SK-N-SH (cell line): ENCODE measurements around the gene BAZ1B. TPM values are rescaled to one million over a fixed set of nuclear protein-coding genes. Genes with fewer than 3 reads are reported as not detected.

ENCODE experiments used
- CTCF ChIA-PET: fragments of 300-600, 350-600 bp; formaldehyde crosslinking; extraction: SDS; loops from one replicate; lab custom pipeline; 2021; lab: Yijun Ruan, JAX
- POLR2A ChIA-PET: fragments of 350-600 bp; sonication (Branson Sonifier 250); formaldehyde crosslinking; extraction: SDS; loops from one replicate; lab custom pipeline; 2020; ENCODE audit warnings: antibody characterized with exemption, inconsistent platforms; lab: Yijun Ruan, JAX
- DNase-seq: peaks from one replicate; pipeline ENCODE4 v3.0.0; 2012
- H2AFZ ChIP-seq: fragments of 200-600 bp; sonication (generic); 2 replicates; pipeline ENCODE4 v1.8.1; 2016; ENCODE audit warnings: antibody characterized with exemption, mild to moderate bottlenecking, low read depth
- H3F3A ChIP-seq: fragments of 200-600 bp; sonication (generic); replicated peaks from 2 replicates; pipeline ENCODE3; 2016; ENCODE audit warnings: antibody characterized with exemption, mild to moderate bottlenecking; ENCODE audit not compliant: insufficient read depth
- H3K27ac ChIP-seq, 2 experiments: fragments of 200-500 bp in 1 of 2; fragments of 200-600 bp in 1 of 2; sonication (Bioruptor generic) in 1 of 2; sonication (generic), shearing (Covaris generic) in 1 of 2; 2 replicates each; pipeline versions ENCODE4 v1.5.1 to v1.6.1; 2014 to 2016; ENCODE audit warnings: low read depth in 2 of 2, inconsistent platforms in 1 of 2, low read length in 1 of 2, mild to moderate bottlenecking in 1 of 2, mixed read lengths in 1 of 2
- H3K27me3 ChIP-seq: fragments of 200-600 bp; sonication (generic), shearing (Covaris generic); 2 replicates; pipeline ENCODE4 v1.6.1; 2016; ENCODE audit warnings: mixed run types; ENCODE audit not compliant: insufficient read depth
- H3K36me3 ChIP-seq, 2 experiments: fragments of 200-500 bp in 1 of 2; fragments of 200-600 bp in 1 of 2; sonication (Bioruptor generic) in 1 of 2; sonication (generic) in 1 of 2; replicated peaks in 1 of 2; 2 replicates each; pipeline versions ENCODE3 to v1.5.1; 2014 to 2016; ENCODE audit warnings: low read length in 1 of 2, mild to moderate bottlenecking in 1 of 2; ENCODE audit not compliant: insufficient read depth in 2 of 2, control insufficient read depth in 1 of 2
- H3K4me1 ChIP-seq, 2 experiments: fragments of 200-500 bp in 1 of 2; fragments of 200-600 bp in 1 of 2; sonication (Bioruptor generic) in 1 of 2; sonication (generic), shearing (Covaris generic) in 1 of 2; 2 replicates each; pipeline versions ENCODE4 v1.5.1 to v1.6.1; 2014 to 2016; ENCODE audit warnings: low read depth in 1 of 2, low read length in 1 of 2, mixed run types in 1 of 2; ENCODE audit not compliant: insufficient read depth in 2 of 2, control insufficient read depth in 1 of 2
- H3K4me2 ChIP-seq: fragments of 200-600 bp; sonication (generic), shearing (Covaris generic); 2 replicates; pipeline ENCODE4 v1.6.1; 2017; ENCODE audit warnings: mixed run types
- H3K4me3 ChIP-seq, 2 experiments: fragments of 200-500 bp in 1 of 2; fragments of 200-600 bp in 1 of 2; sonication (Bioruptor generic) in 1 of 2; sonication (generic), shearing (Covaris generic) in 1 of 2; 2 replicates each; pipeline versions ENCODE4 v1.5.1 to v1.8.1; 2014 to 2016; ENCODE audit warnings: low read depth in 2 of 2, inconsistent platforms in 1 of 2, low read length in 1 of 2, mild to moderate bottlenecking in 1 of 2, mixed read lengths in 1 of 2, moderate library complexity in 1 of 2
- H3K79me2 ChIP-seq: fragments of 200-600 bp; sonication (generic); 2 replicates; pipeline ENCODE4 v1.8.1; 2017; ENCODE audit warnings: mild to moderate bottlenecking; ENCODE audit not compliant: insufficient read depth
- H3K9ac ChIP-seq: fragments of 200-600 bp; sonication (generic); 2 replicates; pipeline ENCODE4 v1.6.1; 2017; ENCODE audit warnings: mixed run types
- H3K9me2 ChIP-seq: fragments of 200-600 bp; sonication (generic); 2 replicates; pipeline ENCODE4 v1.6.1; 2017; ENCODE audit warnings: mixed run types
- H3K9me3 ChIP-seq: fragments of 200-600 bp; sonication (generic); 2 replicates; pipeline ENCODE4 v1.6.1; 2017; ENCODE audit warnings: mixed run types, mild to moderate bottlenecking, moderate library complexity
- H4K20me1 ChIP-seq: fragments of 200-600 bp; sonication (generic); 2 replicates; pipeline ENCODE4 v1.6.1; 2017; ENCODE audit warnings: mild to moderate bottlenecking, mixed run types; ENCODE audit not compliant: insufficient read depth
- CHD2 ChIP-seq: fragments of 150-350 bp; IDR thresholded peaks from 2 replicates; pipeline ENCODE4 v1.6.1; 2018; ENCODE audit warnings: low read length; ENCODE audit not compliant: partially characterized antibody
- EP300 ChIP-seq, 2 experiments: IDR thresholded peaks; 2 replicates each; pipeline versions ENCODE4 v1.4.0 to v1.6.1; 2012; ENCODE audit warnings: borderline replicate concordance in 1 of 2, low read depth in 1 of 2, low read length in 1 of 2
- EZH2phosphoT487 ChIP-seq: fragments of 200-600 bp; sonication (generic); IDR thresholded peaks from 2 replicates; pipeline ENCODE4 v1.6.1; 2017; ENCODE audit warnings: low read depth, mixed run types, mild to moderate bottlenecking, antibody characterized with exemption, moderate library complexity, borderline replicate concordance
- FOXJ3 ChIP-seq: sonication (generic); formaldehyde crosslinking; IDR thresholded peaks from 2 replicates; pipeline ENCODE4 v1.5.1; 2020; ENCODE audit warnings: mild to moderate bottlenecking, missing genetic modification reagents
- GATA2 ChIP-seq: sonication (generic); formaldehyde crosslinking; IDR thresholded peaks from 2 replicates; pipeline ENCODE4 v1.5.0; 2020; ENCODE audit warnings: mild to moderate bottlenecking, missing genetic modification reagents
- JUND ChIP-seq: IDR thresholded peaks from 2 replicates; pipeline ENCODE4 v1.4.0; 2012
- MEF2A ChIP-seq: IDR thresholded peaks from 2 replicates; pipeline ENCODE4 v1.4.0; 2012; ENCODE audit warnings: low read depth, borderline replicate concordance
- MXI1 ChIP-seq: IDR thresholded peaks from 2 replicates; pipeline ENCODE4 v1.6.1; 2012; ENCODE audit warnings: mild to moderate bottlenecking, low read depth, low read length, improper control_type of control experiment
- NFIC ChIP-seq: IDR thresholded peaks from 2 replicates; pipeline ENCODE4 v1.4.0; 2012; ENCODE audit warnings: borderline replicate concordance
- RAD21 ChIP-seq: IDR thresholded peaks from 2 replicates; pipeline ENCODE4 v1.6.1; 2012; ENCODE audit warnings: mild to moderate bottlenecking, low read length
- RCOR1 ChIP-seq: fragments of 150-350 bp; IDR thresholded peaks from 2 replicates; pipeline ENCODE4 v1.6.1; 2017; ENCODE audit warnings: antibody characterized with exemption, low read length
- REST ChIP-seq: IDR thresholded peaks from 2 replicates; pipeline ENCODE4 v1.6.1; 2012; ENCODE audit warnings: mild to moderate bottlenecking, low read depth, low read length, moderate library complexity
- RFX5 ChIP-seq: IDR thresholded peaks from 2 replicates; pipeline ENCODE4 v1.6.1; 2012; ENCODE audit warnings: mild to moderate bottlenecking, improper control_type of control experiment, low read length
- RXRA ChIP-seq: IDR thresholded peaks from 2 replicates; pipeline ENCODE4 v1.4.0; 2012; ENCODE audit warnings: low read depth, mild to moderate bottlenecking, borderline replicate concordance
- TCF12 ChIP-seq: IDR thresholded peaks from 2 replicates; pipeline ENCODE4 v1.4.0; 2012
- WGBS: methylation state at CpG from one replicate; pipeline ENCODE4 v1.1.6; 2017; ENCODE audit warnings: low lambda C conversion rate; 5-methylcytosine and 5-hydroxymethylcytosine counted together
- polyA plus RNA-seq, 3 experiments: library from polyadenylated mRNA; depleted of rRNA; stranded (reverse); fragments of >200 nt; gene quantifications; 2 replicates each; pipeline ENCODE4 v1.2.3, GENCODE V29; 2012
- TF ChIP-seq, protein P1 (sequence below): IDR thresholded peaks from 2 replicates; pipeline ENCODE4 v1.4.0; 2012; ENCODE audit warnings: low read depth, borderline replicate concordance
- TF ChIP-seq, protein P2 (sequence below): fragments of 150-350 bp; IDR thresholded peaks from 2 replicates; pipeline ENCODE4 v1.6.1; 2017; ENCODE audit warnings: antibody characterized with exemption, low read length, low read depth, borderline replicate concordance
- TF ChIP-seq, protein P3 (sequence below): IDR thresholded peaks from 2 replicates; pipeline ENCODE4 v1.4.0; 2012; ENCODE audit warnings: low read depth, borderline replicate concordance
- TF ChIP-seq, protein P4 (sequence below): IDR thresholded peaks from 2 replicates; pipeline ENCODE4 v1.4.0; 2012; ENCODE audit warnings: low read depth
- TF ChIP-seq, protein P5 (sequence below): fragments of 200-600 bp; sonication (generic); IDR thresholded peaks from 2 replicates; pipeline ENCODE4 v1.6.1; 2017; ENCODE audit warnings: antibody characterized with exemption, mild to moderate bottlenecking, moderate library complexity

BAZ1B gene
- polyA plus RNA-seq, 1 of the 3 experiments (the other 2 are of a cell fraction) = 20.9 TPM

DNA sequence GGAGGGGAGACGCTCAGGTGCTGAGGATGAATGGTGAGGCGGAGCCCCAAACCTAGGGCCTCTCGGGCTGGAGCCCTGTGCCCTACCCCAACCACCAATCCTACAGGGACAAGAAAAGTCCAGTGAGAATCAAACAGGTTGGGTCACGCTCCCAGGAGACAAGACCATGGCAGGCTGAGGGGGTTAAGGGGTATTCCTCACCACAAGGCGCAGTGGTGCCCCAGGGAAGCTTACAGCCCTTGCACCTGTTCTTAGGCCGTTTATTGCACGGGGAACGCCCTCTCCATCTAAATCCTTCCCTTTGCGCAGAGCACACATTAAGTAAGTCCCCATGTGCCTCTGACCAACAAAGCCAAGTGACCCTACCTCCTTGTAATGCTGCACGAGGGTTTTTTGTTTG lies 85.0 kb downstream of the BAZ1B start:
- peaks cover 12 to 29% of the 10 kb centered on the region in 2 experiments for H3K36me3 ChIP-seq
- CTCF ChIA-PET = interaction anchor here (1.0 to 9.2 kb wide), 4 partner anchors 10 to 113 kb away, joined by 3 to 67 read pairs (median 16); no protein-coding TSS in a partner anchor
- peaks cover 26% of the 10 kb centered on the region for H3F3A ChIP-seq
- no peak overlapping the region for H3K4me3 ChIP-seq
- 91% methylated on average over 7 of the region's 10 CpGs for WGBS
- no peaks in the 10 kb centered on the region for H3K9me3 ChIP-seq
- DNase-seq = no peak
- POLR2A ChIA-PET = no interaction called here
- no peaks in the 10 kb centered on the region for H3K9me2 ChIP-seq
- no peak overlapping the region for H2AFZ ChIP-seq
- H3K27me3 ChIP-seq = no peaks in the 10 kb centered on the region
- no peak overlapping the region for H3K9ac ChIP-seq
- no peaks in the 10 kb centered on the region for H3K79me2 ChIP-seq
- TF ChIP-seq EP300 (IDR thresholded peaks at IDR 0.05; ENCODE audit: borderline replicate concordance in 1 of 2, low read depth in 1 of 2, low read length in 1 of 2) = no peak
- TF ChIP-seq EZH2phosphoT487 = no peak
- no peak for TF ChIP-seq GATA2 (CRISPR knock-in tag)
- TF ChIP-seq, protein P1, sequence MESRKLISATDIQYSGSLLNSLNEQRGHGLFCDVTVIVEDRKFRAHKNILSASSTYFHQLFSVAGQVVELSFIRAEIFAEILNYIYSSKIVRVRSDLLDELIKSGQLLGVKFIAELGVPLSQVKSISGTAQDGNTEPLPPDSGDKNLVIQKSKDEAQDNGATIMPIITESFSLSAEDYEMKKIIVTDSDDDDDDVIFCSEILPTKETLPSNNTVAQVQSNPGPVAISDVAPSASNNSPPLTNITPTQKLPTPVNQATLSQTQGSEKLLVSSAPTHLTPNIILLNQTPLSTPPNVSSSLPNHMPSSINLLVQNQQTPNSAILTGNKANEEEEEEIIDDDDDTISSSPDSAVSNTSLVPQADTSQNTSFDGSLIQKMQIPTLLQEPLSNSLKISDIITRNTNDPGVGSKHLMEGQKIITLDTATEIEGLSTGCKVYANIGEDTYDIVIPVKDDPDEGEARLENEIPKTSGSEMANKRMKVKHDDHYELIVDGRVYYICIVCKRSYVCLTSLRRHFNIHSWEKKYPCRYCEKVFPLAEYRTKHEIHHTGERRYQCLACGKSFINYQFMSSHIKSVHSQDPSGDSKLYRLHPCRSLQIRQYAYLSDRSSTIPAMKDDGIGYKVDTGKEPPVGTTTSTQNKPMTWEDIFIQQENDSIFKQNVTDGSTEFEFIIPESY = no peak
- TF ChIP-seq REST = no peak
- TF ChIP-seq MXI1 = no peak
- TF ChIP-seq, protein P2, sequence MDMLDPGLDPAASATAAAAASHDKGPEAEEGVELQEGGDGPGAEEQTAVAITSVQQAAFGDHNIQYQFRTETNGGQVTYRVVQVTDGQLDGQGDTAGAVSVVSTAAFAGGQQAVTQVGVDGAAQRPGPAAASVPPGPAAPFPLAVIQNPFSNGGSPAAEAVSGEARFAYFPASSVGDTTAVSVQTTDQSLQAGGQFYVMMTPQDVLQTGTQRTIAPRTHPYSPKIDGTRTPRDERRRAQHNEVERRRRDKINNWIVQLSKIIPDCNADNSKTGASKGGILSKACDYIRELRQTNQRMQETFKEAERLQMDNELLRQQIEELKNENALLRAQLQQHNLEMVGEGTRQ = no peak
- TF ChIP-seq JUND = no peak
- no peak for TF ChIP-seq RXRA
- no peak for TF ChIP-seq RFX5
- TF ChIP-seq, protein P3, sequence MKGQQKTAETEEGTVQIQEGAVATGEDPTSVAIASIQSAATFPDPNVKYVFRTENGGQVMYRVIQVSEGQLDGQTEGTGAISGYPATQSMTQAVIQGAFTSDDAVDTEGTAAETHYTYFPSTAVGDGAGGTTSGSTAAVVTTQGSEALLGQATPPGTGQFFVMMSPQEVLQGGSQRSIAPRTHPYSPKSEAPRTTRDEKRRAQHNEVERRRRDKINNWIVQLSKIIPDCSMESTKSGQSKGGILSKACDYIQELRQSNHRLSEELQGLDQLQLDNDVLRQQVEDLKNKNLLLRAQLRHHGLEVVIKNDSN = no peak
- TF ChIP-seq, protein P4, sequence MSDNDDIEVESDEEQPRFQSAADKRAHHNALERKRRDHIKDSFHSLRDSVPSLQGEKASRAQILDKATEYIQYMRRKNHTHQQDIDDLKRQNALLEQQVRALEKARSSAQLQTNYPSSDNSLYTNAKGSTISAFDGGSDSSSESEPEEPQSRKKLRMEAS = no peak
- TF ChIP-seq RCOR1 = no peak
- no peak for TF ChIP-seq FOXJ3 (CRISPR knock-in tag)
- TF ChIP-seq CHD2 = no peak
- no peak for TF ChIP-seq MEF2A
- no peak for TF ChIP-seq TCF12
- no peak for TF ChIP-seq NFIC
- TF ChIP-seq RAD21 = no peak
- TF ChIP-seq, protein P5, sequence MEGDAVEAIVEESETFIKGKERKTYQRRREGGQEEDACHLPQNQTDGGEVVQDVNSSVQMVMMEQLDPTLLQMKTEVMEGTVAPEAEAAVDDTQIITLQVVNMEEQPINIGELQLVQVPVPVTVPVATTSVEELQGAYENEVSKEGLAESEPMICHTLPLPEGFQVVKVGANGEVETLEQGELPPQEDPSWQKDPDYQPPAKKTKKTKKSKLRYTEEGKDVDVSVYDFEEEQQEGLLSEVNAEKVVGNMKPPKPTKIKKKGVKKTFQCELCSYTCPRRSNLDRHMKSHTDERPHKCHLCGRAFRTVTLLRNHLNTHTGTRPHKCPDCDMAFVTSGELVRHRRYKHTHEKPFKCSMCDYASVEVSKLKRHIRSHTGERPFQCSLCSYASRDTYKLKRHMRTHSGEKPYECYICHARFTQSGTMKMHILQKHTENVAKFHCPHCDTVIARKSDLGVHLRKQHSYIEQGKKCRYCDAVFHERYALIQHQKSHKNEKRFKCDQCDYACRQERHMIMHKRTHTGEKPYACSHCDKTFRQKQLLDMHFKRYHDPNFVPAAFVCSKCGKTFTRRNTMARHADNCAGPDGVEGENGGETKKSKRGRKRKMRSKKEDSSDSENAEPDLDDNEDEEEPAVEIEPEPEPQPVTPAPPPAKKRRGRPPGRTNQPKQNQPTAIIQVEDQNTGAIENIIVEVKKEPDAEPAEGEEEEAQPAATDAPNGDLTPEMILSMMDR = no peak
- H3K27ac ChIP-seq = no peak overlapping the region
- H4K20me1 ChIP-seq = no peaks in the 10 kb centered on the region; the same call in 1 of the 2 replicates
- no peak overlapping the region for H3K4me2 ChIP-seq
- H3K4me1 ChIP-seq = peaks cover 0 to 20% of the 10 kb centered on the region in 2 experiments; a peak in 1 of 4 replicates
